ENCODE data around the gene KLHL35. TPM values are rescaled to one million over a fixed set of nuclear protein-coding genes. Genes with fewer than 3 reads are reported as not detected.

Gene KLHL35
- total RNA-seq, 2 experiments from 2014 or later = 0.21 TPM; not detected in 1

- no peak for DNase-seq (ENCODE audit: low spot score)
- Histone ChIP-seq H2AFZ (ENCODE audit: low read length) (no peak overlapping the region), H3K4me1 (ENCODE audit: insufficient read depth, low read length, poor library complexity, severe bottlenecking) (peaks cover 25% of the 10 kb centered on the region), H3K9me3 (ENCODE audit: low read length) (no peaks in the 10 kb centered on the region), H3K79me2 (ENCODE audit: insufficient read depth, low read depth, low read length) (peaks cover 61% of the 10 kb centered on the region), H3K9me2 (ENCODE audit: insufficient read depth, low read length) (no peaks in the 10 kb centered on the region), H3K36me3 (ENCODE audit: insufficient read depth, low read length) (peaks cover 86% of the 10 kb centered on the region), H3K4me2 (ENCODE audit: low read length) (peak overlapping the region; percentile 87), H3K4me3 (ENCODE audit: low read depth, low read length, poor library complexity, severe bottlenecking) (peak overlapping the region; percentile 97), H4K20me1 (ENCODE audit: insufficient read depth, low read length) (peaks cover 66% of the 10 kb centered on the region), H3K27ac (ENCODE audit: low read depth, low read length, poor library complexity, severe bottlenecking) (no peak overlapping the region)
- intact Hi-C loops (cut with micrococcal nuclease; ENCODE audit: unreplicated experiment) = no loop called here
- no TSS peak for BruUV-seq (replicated peaks)
- POLR2A ChIA-PET = no interaction called here
- CTCF ChIA-PET (ENCODE audit: unreplicated experiment) = no interaction called here
- no peak for TF ChIP-seq EZH2phosphoT487 (IDR thresholded peaks at IDR 0.05; ENCODE audit: borderline replicate concordance, low read depth, low read length)
- no peak for TF ChIP-seq CTCF (conservative IDR thresholded peaks at IDR 0.05; ENCODE audit: low read length)
These were observed 30.0 kb downstream of the KLHL35 start for GRCh38 chr11:75403037-75403436.

GRCh38 chr11:75402002-75402773, 30.8 kb downstream of the KLHL35 start:
- intact Hi-C loops (cut with micrococcal nuclease; ENCODE audit: unreplicated experiment) = no loop called here
- CTCF ChIA-PET (ENCODE audit: unreplicated experiment) = no interaction called here
- peaks cover 65% of the 10 kb centered on the region for H4K20me1 ChIP-seq (ENCODE audit: insufficient read depth, low read length)
- H3K27ac ChIP-seq (ENCODE audit: low read depth, low read length, poor library complexity, severe bottlenecking) = peak overlapping the region; percentile 75
- H3K79me2 ChIP-seq (ENCODE audit: insufficient read depth, low read depth, low read length) = peaks cover 61% of the 10 kb centered on the region
- no peak for DNase-seq (ENCODE audit: low spot score)
- BruUV-seq (replicated peaks) = no TSS peak
- POLR2A ChIA-PET = no interaction called here
- H3K4me3 ChIP-seq (ENCODE audit: low read depth, low read length, poor library complexity, severe bottlenecking) = peak overlapping the region; percentile 97
- TF ChIP-seq EZH2phosphoT487 (IDR thresholded peaks at IDR 0.05; ENCODE audit: borderline replicate concordance, low read depth, low read length) (no peak), CTCF (conservative IDR thresholded peaks at IDR 0.05; ENCODE audit: low read length) (peak; percentile 36; the same call in 1 of the 2 replicates)
- no peaks in the 10 kb centered on the region for H3K9me3 ChIP-seq (ENCODE audit: low read length)
- no peaks in the 10 kb centered on the region for H3K9me2 ChIP-seq (ENCODE audit: insufficient read depth, low read length)
- peaks cover 25% of the 10 kb centered on the region for H3K4me1 ChIP-seq (ENCODE audit: insufficient read depth, low read length, poor library complexity, severe bottlenecking)
- H3K36me3 ChIP-seq (ENCODE audit: insufficient read depth, low read length) = peaks cover 77% of the 10 kb centered on the region
- H2AFZ ChIP-seq (ENCODE audit: low read length) = no peak overlapping the region
- H3K4me2 ChIP-seq (ENCODE audit: low read length) = peak overlapping the region; percentile 87
